Activated CD8-positive, alpha-beta memory T cell treated with anti-CD3 and anti-CD28 coated beads, Interleukin-2, amount 50 U/mL, for 4 hours (primary cell): ENCODE measurements around the gene SLC24A3.

Source experiments
- DNase-seq: peaks from one replicate; pipeline ENCODE4 v3.0.0-alpha.2; 2020

SLC24A3 gene

DNA sequence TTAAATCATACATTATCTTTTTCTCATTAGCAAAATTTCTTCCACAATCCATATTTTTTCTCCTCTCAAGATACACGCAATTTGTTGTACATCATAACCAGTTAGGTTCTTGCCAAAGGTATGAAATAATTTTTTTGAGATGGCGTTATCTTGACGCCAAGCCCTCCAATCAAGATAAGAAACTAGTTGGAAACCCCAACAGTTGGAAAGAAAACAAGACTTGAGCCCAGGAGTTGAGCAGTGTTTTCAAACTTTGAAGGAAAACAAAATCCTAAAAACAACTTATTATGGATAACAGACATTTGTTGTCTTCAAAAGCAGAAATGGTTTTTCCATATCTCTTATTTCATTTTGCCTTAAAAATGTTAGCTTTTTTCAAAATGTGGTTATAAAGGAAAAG lies 184.8 kb downstream of the SLC24A3 start:
- DNase-seq: no peak

DNA sequence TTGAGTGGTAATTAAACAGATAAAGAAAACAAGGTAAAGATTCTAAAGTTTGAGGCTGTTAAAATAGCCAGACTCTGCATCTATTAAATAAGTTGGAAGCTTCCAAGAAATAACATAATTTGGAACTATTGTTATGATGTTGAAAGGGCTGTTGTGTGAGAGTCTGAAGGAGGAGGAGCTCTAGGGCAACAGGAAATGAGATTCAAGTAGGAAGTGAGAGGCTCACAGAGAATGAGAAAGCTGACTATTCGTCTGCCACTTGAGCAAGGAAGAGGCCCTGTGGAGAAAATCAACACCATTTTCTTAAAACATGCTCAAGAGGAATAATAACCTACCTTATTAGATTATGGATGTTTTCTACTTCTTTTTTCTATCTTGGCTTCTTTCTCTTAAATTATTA lies 185.2 kb downstream of the SLC24A3 start:
- no peak for DNase-seq

DNA sequence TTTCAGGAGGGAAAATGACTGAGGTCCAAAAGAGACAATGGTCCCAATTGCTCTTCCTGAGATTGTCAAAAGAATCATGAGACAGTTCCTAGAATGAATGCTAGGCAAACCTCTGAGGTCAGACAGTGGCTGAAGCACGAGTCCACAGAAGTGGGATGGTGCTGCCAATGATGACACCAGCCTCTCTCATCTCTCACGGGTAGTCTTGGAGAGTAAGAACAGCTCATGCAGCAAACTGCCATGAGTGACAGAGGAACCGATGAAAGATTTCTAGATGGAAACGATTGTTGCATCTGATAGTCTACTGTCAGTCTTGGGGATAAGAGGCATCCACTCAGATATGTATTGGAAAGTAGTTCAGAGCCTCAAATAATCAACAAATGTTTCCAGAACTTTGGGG lies 188.7 kb downstream of the SLC24A3 start:
- DNase-seq: no peak

DNA sequence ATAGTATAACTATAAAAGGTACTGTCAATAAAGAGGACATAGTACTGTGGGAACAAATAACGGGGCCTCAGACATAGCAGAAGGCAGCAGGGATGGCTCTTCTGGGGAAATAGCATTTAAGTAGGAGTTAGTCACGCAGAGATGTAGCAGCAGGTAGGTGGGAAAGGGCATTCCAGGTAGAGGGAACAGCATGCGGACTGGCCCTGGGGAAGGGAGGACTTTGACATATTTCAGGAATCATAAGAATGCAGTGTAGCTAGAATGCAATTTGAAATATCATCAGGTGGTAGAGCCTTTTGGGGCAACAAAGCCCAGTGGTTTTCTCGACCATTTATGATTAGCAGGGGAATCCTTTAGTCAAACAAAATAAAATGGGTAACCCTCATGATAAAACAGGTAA lies 191.1 kb downstream of the SLC24A3 start:
- no peak for DNase-seq

DNA sequence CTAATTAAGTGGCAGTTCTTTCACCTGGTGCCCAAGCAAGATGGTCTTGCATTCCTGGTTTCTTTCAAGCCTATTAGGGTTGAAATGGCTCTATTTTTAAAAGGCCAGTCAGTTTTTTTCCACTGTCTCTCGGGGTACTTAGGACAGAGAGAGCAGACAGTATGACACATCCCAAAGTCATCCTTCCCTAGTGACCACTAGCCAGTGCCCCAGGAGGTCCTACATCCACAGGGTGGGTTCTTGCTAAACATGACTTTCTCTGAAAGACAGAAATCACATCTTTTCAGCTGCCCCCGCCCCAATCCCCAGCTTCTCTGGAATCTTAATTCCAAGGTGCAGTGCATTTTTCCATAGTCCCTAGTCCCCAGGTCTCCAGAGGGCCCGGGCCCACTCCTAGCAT lies 192.4 kb downstream of the SLC24A3 start:
- no peak for DNase-seq

DNA sequence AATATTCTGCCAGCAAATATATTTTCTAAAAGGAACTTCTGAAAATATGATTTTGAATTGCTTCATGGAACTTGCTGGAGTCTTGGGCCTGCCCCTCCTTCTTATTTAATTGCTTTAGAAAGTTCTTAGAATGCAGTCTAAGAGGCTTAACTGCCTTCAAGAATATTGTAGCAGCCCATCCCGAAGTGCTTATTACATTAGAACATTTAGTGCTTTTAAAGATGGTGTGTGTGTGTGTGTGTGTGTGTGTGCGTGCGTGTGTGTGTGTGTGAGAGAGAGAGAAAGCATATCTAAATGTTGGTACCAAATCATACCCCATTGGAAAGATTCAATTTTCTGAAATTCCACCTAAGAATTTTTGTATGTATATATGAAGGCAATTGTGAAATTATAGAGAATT lies 193.5 kb downstream of the SLC24A3 start:
- no peak for DNase-seq

DNA sequence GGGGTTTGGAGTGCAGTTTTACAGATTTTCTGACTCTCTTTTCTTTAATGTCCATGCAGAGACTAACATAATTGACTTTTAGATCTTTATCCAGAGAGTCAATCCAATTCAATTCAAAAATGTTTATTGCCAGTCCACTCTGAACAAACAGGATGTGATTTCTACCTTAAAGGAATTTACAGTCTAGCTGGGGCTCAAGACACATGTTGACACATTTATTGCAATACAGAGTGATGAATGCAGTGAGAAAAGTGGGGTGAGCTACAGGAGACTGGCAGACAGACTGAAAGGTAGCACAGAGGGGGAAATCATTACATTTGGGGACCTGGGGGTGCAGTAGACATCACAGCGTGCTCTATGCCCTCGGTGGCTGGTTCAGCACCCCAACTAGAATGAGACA lies 193.9 kb downstream of the SLC24A3 start:
- DNase-seq: no peak

DNA sequence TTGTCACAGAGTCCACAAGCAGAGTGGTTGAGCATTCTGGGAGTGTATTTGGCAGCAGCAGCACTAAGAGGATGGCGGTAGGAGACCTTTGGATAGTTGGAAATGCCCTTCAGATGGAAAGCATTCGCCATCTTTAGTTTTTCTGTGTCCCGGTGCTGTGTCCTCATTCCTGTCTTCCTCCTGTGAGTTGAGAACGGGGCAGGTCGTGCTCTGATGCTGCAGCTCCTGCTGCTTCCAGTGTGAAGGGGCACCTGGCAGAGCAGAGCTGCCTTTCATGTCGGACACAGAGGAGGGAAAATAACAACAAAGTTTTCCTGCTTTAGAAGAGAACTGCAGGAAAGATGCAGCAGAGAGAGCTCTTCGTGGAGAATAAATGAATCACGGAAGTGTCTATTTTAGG lies 194.8 kb downstream of the SLC24A3 start:
- DNase-seq: no peak

DNA sequence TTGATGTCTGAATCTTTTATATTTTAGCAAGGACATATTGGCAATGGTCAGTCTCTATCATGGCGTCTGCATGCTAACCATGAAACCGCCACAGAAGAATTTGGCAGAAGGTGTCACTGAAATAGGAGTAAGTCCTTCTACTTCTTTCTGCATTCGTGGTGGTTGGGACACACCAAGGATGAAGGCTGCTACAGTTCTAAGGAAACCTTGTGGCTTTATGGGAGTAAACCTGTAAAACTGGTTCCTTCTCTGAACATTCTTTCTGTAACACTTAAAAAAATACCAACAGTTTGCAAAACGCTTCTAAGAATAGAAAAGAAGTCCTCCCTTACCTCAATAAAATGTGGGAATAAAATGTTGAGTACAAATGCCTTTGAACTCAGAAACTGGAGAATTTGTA lies 195.3 kb downstream of the SLC24A3 start:
- DNase-seq: no peak

DNA sequence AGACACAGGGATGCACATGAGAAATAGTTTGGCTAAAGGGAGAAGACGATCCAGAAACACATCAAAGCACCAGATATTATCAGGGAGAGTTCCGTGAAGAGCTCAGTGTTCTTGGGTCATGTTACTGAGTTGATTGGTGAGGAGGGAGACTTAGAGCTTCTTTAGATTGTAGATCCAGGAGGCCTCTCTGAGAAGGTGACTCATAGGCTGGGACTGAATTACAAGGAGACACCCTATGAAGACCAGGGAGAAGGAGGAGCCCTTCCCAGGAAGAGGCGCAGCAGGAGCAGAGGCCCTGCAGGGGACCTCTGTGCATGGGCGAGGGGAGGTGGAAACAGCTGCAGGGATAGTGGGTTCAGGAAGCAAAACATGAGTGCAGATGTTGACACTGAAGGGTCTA lies 196.5 kb downstream of the SLC24A3 start:
- no peak for DNase-seq

DNA sequence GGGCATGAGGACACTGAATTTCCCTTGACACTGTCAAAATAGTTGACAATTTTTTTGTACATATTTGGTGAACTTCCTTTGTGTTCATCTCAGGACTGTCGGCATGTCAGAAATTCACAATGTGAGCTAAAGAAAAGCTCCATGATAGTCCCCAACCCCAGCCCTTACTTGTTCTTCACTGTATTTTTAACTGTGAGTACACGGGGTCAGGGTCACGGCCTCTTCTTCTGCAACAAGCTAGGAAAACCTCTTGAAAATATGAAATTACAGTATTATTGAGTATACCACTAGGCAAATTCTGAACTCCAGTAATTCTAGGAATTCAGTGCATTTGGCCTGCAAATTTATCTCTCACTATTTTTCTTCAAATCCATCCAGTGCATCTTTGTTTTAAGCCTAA lies 199.4 kb downstream of the SLC24A3 start:
- DNase-seq: no peak

DNA sequence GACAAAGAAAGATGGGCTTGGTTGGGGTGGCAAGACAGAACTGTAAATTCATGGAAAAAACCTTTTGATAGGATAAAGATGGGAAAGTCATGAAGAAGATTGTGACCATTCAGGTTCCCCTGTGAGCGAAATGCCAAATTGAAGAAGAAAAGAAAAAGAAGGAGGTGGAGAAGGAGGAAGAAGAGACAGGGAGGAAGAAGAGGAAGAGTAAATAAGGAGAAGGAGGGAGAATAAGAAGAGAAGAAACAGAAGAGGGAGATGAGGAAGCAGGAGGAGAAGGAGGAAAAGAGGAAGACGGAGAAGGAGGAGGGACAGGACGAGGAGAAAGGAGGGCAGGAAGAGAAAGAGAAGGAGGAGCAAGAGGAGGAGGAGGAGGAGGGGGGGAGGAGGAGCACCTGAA lies 199.8 kb downstream of the SLC24A3 start:
- no peak for DNase-seq

DNA sequence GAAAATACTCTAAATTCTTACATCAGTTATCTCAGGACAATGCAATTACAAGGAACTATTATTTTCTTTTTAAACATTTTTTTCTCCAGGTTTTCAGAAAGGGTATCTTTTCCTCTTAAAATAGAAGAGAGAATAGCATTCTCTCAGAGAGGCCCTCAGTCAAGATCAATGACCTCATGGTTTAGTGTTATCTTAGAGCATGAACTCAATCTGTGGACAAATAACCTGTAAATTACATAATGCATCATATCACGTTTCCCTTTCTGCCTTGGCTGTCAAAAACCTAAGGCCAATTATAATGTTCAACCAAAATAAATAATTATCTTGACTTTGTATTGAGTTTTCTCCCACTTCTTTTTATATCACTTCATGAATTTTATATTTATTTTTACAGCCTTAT lies 202.2 kb downstream of the SLC24A3 start:
- DNase-seq: no peak

DNA sequence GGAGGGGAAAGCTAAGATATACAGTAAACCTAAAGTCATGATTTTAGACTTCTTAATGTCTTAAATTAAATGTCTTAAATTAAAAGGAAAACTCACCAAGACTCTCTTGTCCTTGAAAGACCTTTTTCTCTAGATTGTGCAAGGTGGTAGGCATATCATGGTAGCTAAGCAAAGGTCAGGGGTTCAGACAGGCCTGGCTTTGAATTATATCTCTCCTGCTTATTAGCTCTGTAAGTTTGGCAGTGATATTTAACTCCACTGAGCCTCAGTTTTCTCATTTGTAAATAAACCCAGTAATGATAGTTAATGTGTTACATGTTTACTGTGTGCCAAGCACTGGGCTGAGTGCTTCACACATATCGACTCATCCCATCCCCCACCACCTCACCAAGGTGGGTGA lies 203.3 kb downstream of the SLC24A3 start:
- no peak for DNase-seq

DNA sequence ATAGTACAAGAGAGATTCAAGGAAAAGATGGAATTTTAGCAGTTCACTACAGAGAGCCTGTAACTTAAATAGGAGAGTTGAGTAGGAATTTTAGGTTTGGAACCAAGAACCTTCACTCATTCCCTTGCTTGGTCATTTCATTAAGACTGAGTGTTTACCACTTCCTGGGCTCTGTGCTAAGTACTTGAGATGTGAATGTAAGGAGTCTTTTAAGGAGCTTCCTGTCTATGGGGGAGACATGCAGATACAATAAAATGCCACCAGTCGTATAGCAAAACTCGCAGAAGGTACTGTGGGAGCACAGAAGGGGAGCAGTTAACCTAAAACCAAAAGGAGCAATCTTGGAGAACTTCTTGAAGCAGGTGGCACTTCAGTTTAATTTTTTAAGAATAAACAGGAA lies 204.2 kb downstream of the SLC24A3 start:
- no peak for DNase-seq

DNA sequence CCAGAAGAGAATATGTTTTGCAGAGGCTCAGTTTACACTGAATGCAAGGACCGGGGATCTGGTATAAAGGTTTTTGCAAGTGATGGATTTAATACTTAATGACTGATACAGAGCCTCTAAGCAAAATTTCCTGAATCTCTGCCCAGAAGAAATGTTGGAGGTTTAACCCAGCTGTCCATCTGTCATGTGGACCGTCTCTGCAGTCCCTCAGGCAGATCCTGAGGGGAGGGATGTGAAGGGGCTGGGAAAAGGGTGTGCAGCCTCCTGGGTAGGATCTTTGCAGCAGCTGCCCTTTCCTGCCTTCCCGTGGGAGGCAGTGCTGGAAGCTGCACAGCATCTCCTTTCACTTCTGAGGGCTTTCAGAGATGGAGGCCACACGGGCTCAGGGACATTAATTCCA lies 207.0 kb downstream of the SLC24A3 start:
- no peak for DNase-seq

DNA sequence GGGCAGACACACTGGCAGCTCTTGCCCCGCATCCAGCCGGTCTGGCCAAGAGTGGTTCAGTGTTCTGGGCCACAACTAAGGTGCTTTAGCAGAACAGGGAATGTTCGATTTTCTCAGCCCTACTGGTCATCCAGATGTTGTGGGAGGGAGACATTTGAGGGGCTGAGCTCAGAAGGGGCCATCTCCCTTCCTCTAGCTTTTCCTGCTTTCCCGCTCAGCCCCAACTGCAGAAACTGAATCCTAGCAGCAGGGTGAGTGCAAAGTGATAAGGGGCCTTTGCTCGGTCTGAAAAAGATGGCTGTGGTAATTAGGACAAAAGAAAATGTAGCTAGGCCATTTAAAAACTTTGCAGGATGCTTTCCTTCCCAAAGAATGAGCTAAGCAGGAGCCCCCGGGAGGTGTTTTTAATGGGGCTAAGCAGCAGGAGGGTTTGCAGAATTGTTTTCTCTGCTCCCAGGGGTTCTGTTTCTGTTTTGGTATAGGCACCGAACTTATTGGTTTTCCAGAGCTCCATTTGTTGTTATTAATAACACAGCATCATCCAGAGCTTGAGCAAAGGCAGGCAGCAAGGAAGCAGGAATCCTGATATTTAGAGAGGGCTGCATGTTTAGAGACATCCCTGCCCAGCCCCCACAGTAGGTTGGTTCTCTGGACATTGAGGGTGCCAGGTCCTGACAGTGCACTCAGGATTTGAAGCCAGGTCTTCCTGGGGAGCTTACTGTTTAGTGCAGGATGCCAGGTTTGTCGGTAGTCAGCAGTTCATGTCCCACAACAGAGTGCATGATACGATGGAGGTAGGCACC lies 210.9 kb downstream of the SLC24A3 start:
- no peak for DNase-seq

DNA sequence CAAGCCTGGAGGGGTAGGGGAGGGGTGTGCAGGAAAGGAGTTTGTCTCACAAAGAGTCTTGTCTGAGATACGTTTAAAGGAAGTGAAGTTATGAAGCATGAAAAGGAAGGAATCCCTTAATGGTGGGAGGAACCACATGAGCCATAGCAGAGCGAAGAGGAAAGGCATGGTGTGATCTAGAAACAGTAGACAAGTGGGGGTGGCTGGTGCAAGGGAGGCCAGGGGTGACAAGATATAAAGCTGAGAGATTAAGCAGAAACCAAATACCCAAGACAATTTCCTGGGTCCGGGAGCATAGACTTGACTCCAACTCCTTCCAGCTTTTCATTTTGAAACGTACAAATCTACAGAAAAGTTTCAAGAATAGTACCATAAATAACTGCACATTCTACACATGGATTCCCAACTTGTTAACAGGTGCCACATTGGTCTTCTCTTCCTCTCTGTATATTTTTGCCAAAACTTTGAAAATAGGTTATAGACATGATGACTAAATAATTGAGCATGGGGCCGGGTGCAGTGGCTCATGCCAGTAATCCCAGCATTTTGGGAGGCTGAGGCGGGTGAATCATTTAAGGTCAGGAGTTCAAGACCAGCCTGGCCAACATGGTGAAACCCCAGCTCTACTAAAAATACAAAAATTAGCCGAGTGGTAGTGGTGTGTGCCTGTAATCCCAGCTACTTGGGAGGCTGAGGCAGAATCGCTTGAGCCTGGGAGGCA lies 211.6 kb downstream of the SLC24A3 start:
- DNase-seq: no peak

DNA sequence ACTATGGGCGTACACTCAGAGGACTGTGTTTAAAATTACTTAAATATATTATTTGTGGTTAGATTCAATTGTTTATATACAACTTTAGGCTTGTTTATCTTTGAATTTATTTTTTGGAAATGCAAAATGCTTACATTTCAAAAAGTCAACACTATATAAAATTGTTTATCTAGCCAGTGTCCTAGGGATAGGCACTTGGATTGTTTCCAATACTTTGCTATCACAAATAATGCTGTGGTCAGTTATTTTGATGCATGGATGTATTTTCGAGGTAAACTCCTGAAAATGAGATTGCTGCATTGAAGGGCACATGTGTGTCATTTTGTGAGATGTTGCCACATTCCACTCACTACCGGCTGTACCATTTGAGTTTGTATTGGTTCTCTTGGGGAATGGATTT lies 213.9 kb downstream of the SLC24A3 start:
- no peak for DNase-seq

DNA sequence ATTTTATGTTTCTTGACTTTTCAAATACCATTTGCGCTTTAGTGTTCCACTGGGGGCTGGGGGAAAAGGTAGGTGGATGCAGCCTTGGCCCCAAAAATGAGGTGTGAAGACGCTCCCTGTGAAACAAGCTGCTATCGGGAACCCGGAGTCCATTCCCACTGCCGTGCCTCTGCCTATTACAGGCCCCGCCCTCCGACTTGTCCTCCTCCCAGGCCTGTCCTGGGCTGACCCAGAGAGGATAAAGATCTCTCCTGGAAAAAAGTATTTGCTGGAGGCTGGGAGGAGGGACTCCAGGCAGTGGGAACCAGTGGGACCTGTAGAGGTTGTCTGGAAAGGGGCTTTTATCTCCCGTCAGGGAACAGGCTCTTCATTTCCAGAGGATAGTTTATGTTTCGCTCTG lies 215.0 kb downstream of the SLC24A3 start:
- DNase-seq: no peak

DNA sequence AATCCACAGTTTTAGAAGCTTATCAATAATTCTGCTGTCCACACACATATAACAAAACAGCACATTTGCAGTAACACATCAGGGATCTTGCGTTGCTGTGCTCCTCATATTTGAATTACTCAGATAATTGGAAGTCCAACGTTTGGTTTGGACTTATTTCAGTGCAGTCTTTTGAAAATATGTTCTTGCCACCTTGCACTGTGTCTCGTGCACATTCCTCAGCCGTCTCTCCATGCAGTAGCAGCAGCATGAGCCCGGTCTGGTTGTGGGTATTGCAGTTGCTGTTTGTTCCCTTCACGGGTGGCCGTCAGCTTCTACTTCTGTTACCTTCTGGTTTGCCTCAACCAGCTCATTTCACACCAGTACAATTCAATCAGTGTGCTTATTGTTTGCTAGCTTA lies 215.5 kb downstream of the SLC24A3 start:
- no peak for DNase-seq

DNA sequence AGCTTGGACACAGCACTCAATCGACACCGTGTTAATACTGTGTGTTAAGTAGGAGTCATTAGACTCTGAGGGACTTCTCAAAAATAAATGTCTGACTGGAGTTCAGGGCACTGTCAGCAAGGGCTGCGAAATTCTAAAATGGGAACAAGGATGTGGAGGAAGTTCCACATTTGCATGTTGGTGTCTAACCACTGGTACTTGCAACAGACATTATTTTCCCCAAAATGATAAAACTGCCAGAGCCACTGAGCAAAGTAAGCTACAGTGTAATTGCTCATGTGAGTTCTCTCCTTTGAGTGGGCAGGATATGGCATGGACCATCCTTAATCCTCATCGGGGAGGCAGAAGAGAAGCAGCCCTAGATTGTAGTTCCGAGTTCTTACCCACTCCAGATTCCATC lies 215.9 kb downstream of the SLC24A3 start:
- no peak for DNase-seq

DNA sequence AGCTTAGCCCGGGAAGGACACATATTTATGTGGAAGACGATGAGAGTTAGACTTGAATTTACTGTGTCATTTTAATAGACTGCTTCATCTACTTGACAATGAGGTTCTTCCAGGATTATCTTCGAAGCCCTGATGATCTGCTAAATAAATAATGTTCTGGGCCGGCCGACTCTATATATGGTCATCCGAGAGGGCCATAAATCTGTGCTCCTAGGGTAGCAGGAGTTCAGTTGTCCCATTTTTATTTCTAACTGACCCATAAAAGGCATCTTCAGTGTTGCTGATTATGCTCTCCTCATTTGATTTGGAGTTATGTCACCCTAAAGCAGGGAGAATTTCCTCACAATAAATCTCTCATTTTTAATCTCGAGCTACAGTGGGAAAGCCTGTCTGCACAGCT lies 217.1 kb downstream of the SLC24A3 start:
- DNase-seq: no peak

DNA sequence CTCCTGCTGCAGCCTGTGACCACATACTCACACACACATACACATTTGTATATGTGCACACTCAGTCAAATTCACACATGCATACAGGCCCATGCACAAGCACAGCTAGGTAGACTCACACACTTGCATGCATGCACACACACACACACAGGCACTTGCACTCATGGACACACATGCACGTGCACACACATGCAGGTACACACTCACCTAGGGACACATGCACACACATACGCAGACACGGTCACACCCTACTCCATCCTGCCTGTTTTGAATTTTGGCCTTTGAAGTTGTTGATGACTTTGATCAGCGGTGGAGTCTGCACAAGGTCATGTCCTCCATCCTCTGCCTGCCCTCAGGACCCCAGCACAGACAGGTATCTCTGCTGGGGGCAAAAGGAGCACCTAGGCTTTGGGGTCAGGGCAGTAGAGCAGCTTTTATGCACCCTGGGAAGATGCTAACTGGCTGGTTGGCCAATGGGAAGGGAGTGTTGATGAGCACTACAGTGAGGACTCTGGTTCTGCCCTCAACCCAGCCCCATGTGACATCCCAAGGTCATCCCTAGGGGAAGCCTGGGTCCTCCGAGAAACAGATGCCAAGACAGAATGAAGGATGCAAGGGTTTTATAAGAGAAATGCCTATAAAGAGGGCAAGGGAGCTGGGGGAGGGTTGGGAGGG lies 218.3 kb downstream of the SLC24A3 start:
- DNase-seq: no peak
